ENCODE measurements around the gene TRMT1. TPM values are rescaled to one million over a fixed set of nuclear protein-coding genes. Genes with fewer than 3 reads are reported as not detected.

The TRMT1 gene
- total RNA-seq, 1 donor from 2014 or later = 58.2 TPM

GRCh38 chr19:13121551-13122274 lies 5.2 kb upstream of the TRMT1 start:
- peaks cover under 1% of the 10 kb centered on the region for H3K27me3 Mint-ChIP-seq (ENCODE audit: low read depth)
- no peaks in the 10 kb centered on the region for H3K36me3 Mint-ChIP-seq (ENCODE audit: low read depth)
- H3K9me3 Mint-ChIP-seq = no peaks in the 10 kb centered on the region
- no peak for TF ChIP-seq CTCF (conservative IDR thresholded peaks at IDR 0.05)
- H3K4me1 Mint-ChIP-seq = peaks cover 27% of the 10 kb centered on the region
- no peak for DNase-seq (ENCODE audit: low read depth, low spot score)
- no peak overlapping the region for H3K27ac Mint-ChIP-seq (ENCODE audit: unreplicated experiment)
- H3K4me3 Mint-ChIP-seq = peak overlapping the region; percentile 90

GRCh38 chr19:13120817-13121216 lies 4.3 kb upstream of the TRMT1 start:
- H3K36me3 Mint-ChIP-seq (ENCODE audit: low read depth) = no peaks in the 10 kb centered on the region
- H3K4me3 Mint-ChIP-seq = peak overlapping the region; percentile 90
- no peak overlapping the region for H3K27ac Mint-ChIP-seq (ENCODE audit: unreplicated experiment)
- peaks cover 2% of the 10 kb centered on the region for H3K27me3 Mint-ChIP-seq (ENCODE audit: low read depth)
- no peaks in the 10 kb centered on the region for H3K9me3 Mint-ChIP-seq
- peaks cover 33% of the 10 kb centered on the region for H3K4me1 Mint-ChIP-seq
- DNase-seq (ENCODE audit: low read depth, low spot score) = no peak
- TF ChIP-seq CTCF (conservative IDR thresholded peaks at IDR 0.05) = no peak

GRCh38 chr19:13120031-13120430 lies 3.5 kb upstream of the TRMT1 start:
- no peaks in the 10 kb centered on the region for H3K36me3 Mint-ChIP-seq (ENCODE audit: low read depth)
- TF ChIP-seq CTCF (conservative IDR thresholded peaks at IDR 0.05) = no peak
- peak overlapping the region; percentile 90 for H3K4me3 Mint-ChIP-seq
- no peak overlapping the region for H3K27ac Mint-ChIP-seq (ENCODE audit: unreplicated experiment)
- H3K4me1 Mint-ChIP-seq = peaks cover 38% of the 10 kb centered on the region
- H3K27me3 Mint-ChIP-seq (ENCODE audit: low read depth) = peaks cover 2% of the 10 kb centered on the region
- no peaks in the 10 kb centered on the region for H3K9me3 Mint-ChIP-seq
- DNase-seq (ENCODE audit: low read depth, low spot score) = no peak

GRCh38 chr19:13119627-13120026 lies 3.1 kb upstream of the TRMT1 start:
- Mint-ChIP-seq H3K9me3 (no peaks in the 10 kb centered on the region), H3K27me3 (ENCODE audit: low read depth) (peaks cover 2% of the 10 kb centered on the region), H3K4me1 (peaks cover 38% of the 10 kb centered on the region), H3K36me3 (ENCODE audit: low read depth) (no peaks in the 10 kb centered on the region), H3K27ac (ENCODE audit: unreplicated experiment) (no peak overlapping the region), H3K4me3 (peak overlapping the region; percentile 90)
- TF ChIP-seq CTCF (conservative IDR thresholded peaks at IDR 0.05) = no peak
- no peak for DNase-seq (ENCODE audit: low read depth, low spot score)

GRCh38 chr19:13118424-13119193 lies 2.1 kb upstream of the TRMT1 start:
- no peaks in the 10 kb centered on the region for H3K36me3 Mint-ChIP-seq (ENCODE audit: low read depth)
- peaks cover 2% of the 10 kb centered on the region for H3K27me3 Mint-ChIP-seq (ENCODE audit: low read depth)
- DNase-seq (ENCODE audit: low read depth, low spot score) = no peak
- H3K4me3 Mint-ChIP-seq = peak overlapping the region; percentile 90
- TF ChIP-seq CTCF (conservative IDR thresholded peaks at IDR 0.05) = no peak
- no peak overlapping the region for H3K27ac Mint-ChIP-seq (ENCODE audit: unreplicated experiment)
- H3K9me3 Mint-ChIP-seq = no peaks in the 10 kb centered on the region
- peaks cover 38% of the 10 kb centered on the region for H3K4me1 Mint-ChIP-seq

All from neural crest cell (in vitro differentiated cells).